ENCODE measurements around the gene THRB.

Gene THRB

GRCh38 chr3:24378313-24378712, 116.3 kb downstream of the THRB start:
- FAIRE-seq (no peak), DNase-seq (ENCODE audit: insufficient read length, low spot score) (no peak)
- no peak for TF ChIP-seq CTCF (IDR thresholded peaks at IDR 0.05; ENCODE audit: insufficient read depth, missing control alignments)

GRCh38 chr3:24377218-24377993, 117.2 kb downstream of the THRB start:
- DNase-seq (ENCODE audit: insufficient read length, low spot score) = no peak
- TF ChIP-seq CTCF (IDR thresholded peaks at IDR 0.05; ENCODE audit: insufficient read depth, missing control alignments) = no peak
- no peak for FAIRE-seq

DNA sequence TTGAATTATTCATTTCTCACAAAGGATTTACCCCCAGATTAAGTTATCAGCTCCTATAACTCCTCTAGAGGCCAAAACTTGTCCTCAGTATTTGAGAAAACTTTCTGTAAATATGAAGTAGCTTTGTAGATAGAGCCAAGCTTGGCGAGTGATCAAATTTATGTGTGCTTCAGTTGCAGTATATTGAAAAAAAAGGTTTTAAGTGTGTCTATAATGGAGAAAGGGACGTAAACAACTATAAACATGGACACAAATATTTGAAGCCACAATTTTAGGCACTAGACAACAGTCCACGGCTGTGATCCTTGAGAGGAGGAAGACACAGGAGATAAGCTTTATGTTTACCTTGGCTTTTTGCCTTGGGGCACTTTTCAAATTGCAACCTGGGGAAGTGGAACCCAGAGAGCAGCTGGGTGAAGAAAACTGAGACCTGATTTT, 118.7 kb downstream of the THRB start:
- DNase-seq (ENCODE audit: insufficient read length, low spot score) = no peak
- no peak for FAIRE-seq
- no peak for TF ChIP-seq CTCF (IDR thresholded peaks at IDR 0.05; ENCODE audit: insufficient read depth, missing control alignments)

- no peak for TF ChIP-seq CTCF (IDR thresholded peaks at IDR 0.05; ENCODE audit: insufficient read depth, missing control alignments)
- DNase-seq (ENCODE audit: insufficient read length, low spot score) = no peak
- FAIRE-seq = no peak
Measured at GRCh38 chr3:24374801-24375200, 119.8 kb downstream of the THRB start.

GRCh38 chr3:24373198-24373959, 121.3 kb downstream of the THRB start:
- DNase-seq (ENCODE audit: insufficient read length, low spot score) (no peak), FAIRE-seq (no peak)
- TF ChIP-seq CTCF (IDR thresholded peaks at IDR 0.05; ENCODE audit: insufficient read depth, missing control alignments) = no peak

- TF ChIP-seq CTCF (IDR thresholded peaks at IDR 0.05; ENCODE audit: insufficient read depth, missing control alignments) = no peak
- FAIRE-seq = no peak
- DNase-seq (ENCODE audit: insufficient read length, low spot score) = no peak
Measured at GRCh38 chr3:24372559-24373197, 122.0 kb downstream of the THRB start.

Data from D721Med (cell line).